PC-9 (cell line): ENCODE measurements around the gene PPP2CA. TPM values are rescaled to one million over a fixed set of nuclear protein-coding genes. Genes with fewer than 3 reads are reported as not detected.
"Not testable (repeated sequence)": the region's sequence is repeated elsewhere in the genome, so short reads cannot be mapped to it uniquely, and the experiment has no call there.

Source experiments
- BruUV-seq: library from RNA; stranded (reverse); fragments of 400-500 nt; replicated peaks from 2 replicates; lab custom pipeline; 2021; lab: Mats Ljungman, UMichigan
- CTCF ChIA-PET: fragments of 300-600 bp; sonication (Branson Sonifier 250); formaldehyde crosslinking; loops from one replicate; lab custom pipeline; 2022; ENCODE audit warnings: antibody characterized with exemption; lab: Charles Lee
- POLR2A ChIA-PET: fragments of 300-600 bp; sonication (Branson Sonifier 250); formaldehyde crosslinking; loops from one replicate; lab custom pipeline; 2022; ENCODE audit warnings: antibody characterized with exemption; ENCODE audit not compliant: unreplicated experiment; lab: Charles Lee
- DNase-seq, 2 experiments: peaks; one replicate each; pipeline versions ENCODE4 v3.0.0 to v3.0.0-alpha.2; 2015 to 2022; ENCODE audit warnings: mixed read lengths in 1 of 2
- H2AFZ ChIP-seq: fragments of 200-600 bp; sonication (generic); 2 replicates; pipeline ENCODE4 v1.8.1; 2017; ENCODE audit warnings: antibody characterized with exemption
- H3F3A ChIP-seq: fragments of 200-600 bp; sonication (generic); 2 replicates; pipeline ENCODE4 v1.8.1; 2017; ENCODE audit warnings: antibody characterized with exemption, mild to moderate bottlenecking, low read depth; ENCODE audit not compliant: insufficient read depth
- H3K27ac ChIP-seq: fragments of 200-600 bp; sonication (generic); 2 replicates; pipeline ENCODE4 v1.6.1; 2016; ENCODE audit warnings: mixed run types
- H3K27me3 ChIP-seq: fragments of 200-600 bp; sonication (generic); 2 replicates; pipeline ENCODE4 v1.6.1; 2016; ENCODE audit warnings: low read depth, mixed run types; ENCODE audit not compliant: insufficient read depth
- H3K36me3 ChIP-seq: fragments of 200-600 bp; sonication (generic); 2 replicates; pipeline ENCODE4 v1.6.1; 2016; ENCODE audit warnings: low read depth, mixed run types
- H3K4me1 ChIP-seq: fragments of 200-600 bp; sonication (generic); replicated peaks from 2 replicates; pipeline ENCODE4 v1.6.1; 2016; ENCODE audit warnings: mixed run types; ENCODE audit not compliant: insufficient read depth
- H3K4me2 ChIP-seq: fragments of 200-600 bp; sonication (generic); 2 replicates; pipeline ENCODE4 v1.6.1; 2017; ENCODE audit warnings: mixed run types
- H3K4me3 ChIP-seq: fragments of 200-600 bp; sonication (generic); 2 replicates; pipeline ENCODE4 v1.6.1; 2016; ENCODE audit warnings: mixed run types
- H3K79me2 ChIP-seq: fragments of 200-600 bp; sonication (generic); 2 replicates; pipeline ENCODE4 v1.6.1; 2017; ENCODE audit warnings: low read depth, mixed run types
- H3K9me2 ChIP-seq: fragments of 200-600 bp; sonication (generic); 2 replicates; pipeline ENCODE4 v1.8.1; 2017; ENCODE audit warnings: mild to moderate bottlenecking; ENCODE audit not compliant: insufficient read depth
- H3K9me3 ChIP-seq: fragments of 200-600 bp; sonication (generic); 2 replicates; pipeline ENCODE4 v1.8.1; 2016; ENCODE audit warnings: low read depth; ENCODE audit not compliant: insufficient read depth
- H4K20me1 ChIP-seq: fragments of 200-600 bp; sonication (generic); 2 replicates; pipeline ENCODE4 v1.8.1; 2017; ENCODE audit not compliant: insufficient read depth
- EZH2 ChIP-seq: fragments of 200-600 bp; sonication (generic); IDR thresholded peaks from 2 replicates; pipeline ENCODE4 v1.8.0; 2017; ENCODE audit warnings: antibody characterized with exemption, low read depth
- intact Hi-C: fragments of 100-400 bp; cut with micrococcal nuclease; formaldehyde crosslinking; loops from one replicate; pipeline ENCODE4 v1.10.0; 2022; ENCODE audit not compliant: unreplicated experiment
- total RNA-seq: library from RNA; stranded (reverse); gene quantifications from 2 replicates; pipeline ENCODE4 v1.2.3, GENCODE V29; 2021
- TF ChIP-seq, protein P1 (sequence below): fragments of 200-600 bp; sonication (generic); conservative IDR thresholded peaks from 2 replicates; pipeline ENCODE4 v1.6.1; 2017; ENCODE audit warnings: mixed run types, antibody characterized with exemption, mild to moderate bottlenecking, moderate library complexity

Gene PPP2CA
- total RNA-seq, 1 experiment from 2014 or later: 149 TPM

DNA sequence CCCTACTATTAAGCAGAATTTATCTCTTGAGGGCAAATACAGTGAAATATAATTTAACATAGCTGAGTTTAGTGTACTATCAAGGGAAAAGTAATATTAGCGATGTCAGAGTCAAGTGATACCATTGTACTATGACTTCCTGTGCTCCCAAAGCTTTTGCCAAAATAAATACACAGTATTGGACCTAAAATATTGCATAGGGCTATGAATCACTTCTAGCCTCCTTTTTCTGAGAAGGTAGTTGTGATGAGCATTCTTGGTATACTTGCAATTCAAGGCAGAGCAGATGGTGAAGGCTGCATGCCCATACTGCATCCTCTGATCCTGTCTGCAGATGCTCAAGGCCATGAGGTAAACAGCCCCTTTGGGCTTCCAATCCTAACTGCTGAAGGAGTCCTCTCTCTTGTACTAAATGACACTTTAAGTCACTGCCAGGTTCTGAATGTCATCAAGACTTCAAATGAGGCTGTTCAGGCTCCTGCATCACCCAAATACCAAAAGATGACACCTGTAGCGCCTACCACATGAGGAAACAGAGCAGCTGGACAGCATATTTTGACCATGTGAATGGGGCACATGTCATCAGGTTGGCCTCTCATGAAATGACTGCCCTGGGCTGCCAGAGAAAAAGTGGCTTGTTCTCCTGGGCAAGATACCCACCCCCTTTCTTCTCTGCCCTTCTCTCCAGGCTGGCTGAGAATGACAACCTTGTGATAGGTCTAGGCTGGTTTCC lies 29.7 kb upstream of the PPP2CA start:
- H2AFZ ChIP-seq: no peak overlapping the region
- H3K79me2 ChIP-seq: no peaks in the 10 kb centered on the region
- TF ChIP-seq, protein P1, sequence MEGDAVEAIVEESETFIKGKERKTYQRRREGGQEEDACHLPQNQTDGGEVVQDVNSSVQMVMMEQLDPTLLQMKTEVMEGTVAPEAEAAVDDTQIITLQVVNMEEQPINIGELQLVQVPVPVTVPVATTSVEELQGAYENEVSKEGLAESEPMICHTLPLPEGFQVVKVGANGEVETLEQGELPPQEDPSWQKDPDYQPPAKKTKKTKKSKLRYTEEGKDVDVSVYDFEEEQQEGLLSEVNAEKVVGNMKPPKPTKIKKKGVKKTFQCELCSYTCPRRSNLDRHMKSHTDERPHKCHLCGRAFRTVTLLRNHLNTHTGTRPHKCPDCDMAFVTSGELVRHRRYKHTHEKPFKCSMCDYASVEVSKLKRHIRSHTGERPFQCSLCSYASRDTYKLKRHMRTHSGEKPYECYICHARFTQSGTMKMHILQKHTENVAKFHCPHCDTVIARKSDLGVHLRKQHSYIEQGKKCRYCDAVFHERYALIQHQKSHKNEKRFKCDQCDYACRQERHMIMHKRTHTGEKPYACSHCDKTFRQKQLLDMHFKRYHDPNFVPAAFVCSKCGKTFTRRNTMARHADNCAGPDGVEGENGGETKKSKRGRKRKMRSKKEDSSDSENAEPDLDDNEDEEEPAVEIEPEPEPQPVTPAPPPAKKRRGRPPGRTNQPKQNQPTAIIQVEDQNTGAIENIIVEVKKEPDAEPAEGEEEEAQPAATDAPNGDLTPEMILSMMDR: no peak
- TF ChIP-seq EZH2: no peak
- DNase-seq: no peak
- H3F3A ChIP-seq: peaks cover 11% of the 10 kb centered on the region; the same call in 1 of the 2 replicates
- POLR2A ChIA-PET: no interaction called here
- H3K4me1 ChIP-seq: peaks cover 22% of the 10 kb centered on the region
- H3K36me3 ChIP-seq: no peaks in the 10 kb centered on the region
- H3K27me3 ChIP-seq: no peaks in the 10 kb centered on the region
- H3K9me2 ChIP-seq: no peaks in the 10 kb centered on the region
- H4K20me1 ChIP-seq: no peaks in the 10 kb centered on the region
- no TSS peak for BruUV-seq
- H3K9me3 ChIP-seq: no peaks in the 10 kb centered on the region
- no peak overlapping the region for H3K4me2 ChIP-seq
- no peak overlapping the region for H3K4me3 ChIP-seq
- CTCF ChIA-PET: no interaction called here
- no peak overlapping the region for H3K27ac ChIP-seq
- intact Hi-C loops: no loop called here

DNA sequence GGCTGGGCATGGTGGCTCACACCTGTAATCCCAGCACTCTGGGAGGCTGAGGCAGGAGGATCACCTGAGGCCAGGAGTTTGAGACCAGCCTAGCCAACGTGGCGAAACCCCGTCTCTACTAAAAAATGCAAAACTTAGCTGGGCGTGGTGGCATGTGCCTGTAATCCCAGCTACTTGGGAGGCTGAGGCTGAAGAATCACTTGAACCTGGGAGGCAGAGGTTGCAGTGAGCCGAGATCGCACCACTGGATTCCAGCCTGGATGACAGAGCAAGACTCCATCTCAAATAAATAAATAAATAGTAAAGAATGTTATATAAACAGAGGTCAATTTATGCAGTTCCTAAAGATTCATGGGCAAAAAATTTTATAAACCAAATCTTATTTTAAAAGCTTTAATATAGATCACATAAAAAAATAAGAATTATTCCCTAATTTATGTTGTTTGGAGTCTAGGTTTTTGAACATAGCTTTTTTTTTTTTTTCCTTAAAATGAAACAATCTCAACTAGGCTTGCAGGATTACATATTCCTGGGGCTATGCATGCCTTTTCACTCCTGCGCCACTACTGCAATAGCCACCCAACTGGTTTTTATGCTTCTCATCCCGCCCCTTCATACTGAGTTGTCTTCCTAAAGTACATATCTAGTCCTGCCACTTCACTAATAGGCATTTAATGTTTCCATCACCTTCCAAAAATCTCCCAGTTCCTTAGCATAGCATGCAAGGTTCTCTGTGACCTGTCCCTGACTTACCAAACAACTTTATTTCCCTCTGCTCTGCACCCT lies 27.7 kb upstream of the PPP2CA start:
- ChIA-PET POLR2A (interaction anchor here (0.6 to 0.7 kb wide), 4 partner anchors 27 to 969 kb away, joined by 4 to 7 read pairs (median 7); no protein-coding TSS in a partner anchor), CTCF (interaction anchor here (0.7 kb wide), 1 partner anchor 726 kb away, joined by 4 read pairs; no protein-coding TSS in a partner anchor)
- H3K4me3 ChIP-seq, H3K9me2 ChIP-seq, H2AFZ ChIP-seq, H4K20me1 ChIP-seq, H3K27me3 ChIP-seq, H3K9me3 ChIP-seq, H3K36me3 ChIP-seq, H3K79me2 ChIP-seq, intact Hi-C loops, BruUV-seq: not testable (repeated sequence)
- H3F3A ChIP-seq: peaks cover 11% of the 10 kb centered on the region; the same call in 1 of the 2 replicates
- peak overlapping the region; percentile 30 for H3K4me2 ChIP-seq
- DNase-seq: peak; percentile 45 to 84
- H3K27ac ChIP-seq: peak overlapping the region; percentile 67
- peaks cover 33% of the 10 kb centered on the region for H3K4me1 ChIP-seq

DNA sequence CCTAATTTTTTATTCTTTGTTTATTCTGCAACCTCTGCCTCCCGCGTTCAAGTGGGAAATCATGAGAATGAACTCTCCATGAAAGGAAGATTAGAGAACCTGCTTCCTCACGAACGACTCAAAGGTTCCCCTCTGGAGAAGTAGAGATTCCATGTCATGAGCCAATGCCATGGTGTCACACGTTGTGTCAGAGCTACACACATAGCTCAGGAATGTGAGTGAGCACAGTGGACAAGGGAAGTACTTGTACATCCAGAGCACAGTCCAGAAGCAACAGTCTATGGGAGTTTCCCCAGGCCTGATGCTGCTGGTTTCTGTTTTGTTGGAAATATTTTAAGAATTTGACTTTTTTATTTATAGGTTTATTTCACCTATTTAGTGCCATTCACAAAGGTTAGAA lies 26.8 kb upstream of the PPP2CA start:
- BruUV-seq: no TSS peak
- Histone ChIP-seq H3K79me2 (no peaks in the 10 kb centered on the region), H3K4me2 (no peak overlapping the region), H3K27ac (peak overlapping the region; percentile 67), H4K20me1 (no peaks in the 10 kb centered on the region), H3F3A (peaks cover 18% of the 10 kb centered on the region), H3K4me1 (peaks cover 42% of the 10 kb centered on the region), H3K36me3 (no peaks in the 10 kb centered on the region), H2AFZ (no peak overlapping the region), H3K4me3 (no peak overlapping the region), H3K27me3 (no peaks in the 10 kb centered on the region), H3K9me3 (no peaks in the 10 kb centered on the region), H3K9me2 (no peaks in the 10 kb centered on the region)
- DNase-seq: peak; percentile 38 to 85
- intact Hi-C loops: no loop called here
- POLR2A ChIA-PET: interaction anchor here (0.6 to 0.7 kb wide), 2 partner anchors 33 to 764 kb away, joined by 3 read pairs; no protein-coding TSS in a partner anchor
- TF ChIP-seq, protein P1: no peak
- TF ChIP-seq EZH2: no peak
- CTCF ChIA-PET: no interaction called here
